ENCODE measurements around the gene CAMK1D. TPM values are rescaled to one million over a fixed set of nuclear protein-coding genes. Genes with fewer than 3 reads are reported as not detected.

The CAMK1D gene
- total and polyA plus RNA-seq, 11 donors: 1.4 to 16.0 (median 2.5) TPM

DNA sequence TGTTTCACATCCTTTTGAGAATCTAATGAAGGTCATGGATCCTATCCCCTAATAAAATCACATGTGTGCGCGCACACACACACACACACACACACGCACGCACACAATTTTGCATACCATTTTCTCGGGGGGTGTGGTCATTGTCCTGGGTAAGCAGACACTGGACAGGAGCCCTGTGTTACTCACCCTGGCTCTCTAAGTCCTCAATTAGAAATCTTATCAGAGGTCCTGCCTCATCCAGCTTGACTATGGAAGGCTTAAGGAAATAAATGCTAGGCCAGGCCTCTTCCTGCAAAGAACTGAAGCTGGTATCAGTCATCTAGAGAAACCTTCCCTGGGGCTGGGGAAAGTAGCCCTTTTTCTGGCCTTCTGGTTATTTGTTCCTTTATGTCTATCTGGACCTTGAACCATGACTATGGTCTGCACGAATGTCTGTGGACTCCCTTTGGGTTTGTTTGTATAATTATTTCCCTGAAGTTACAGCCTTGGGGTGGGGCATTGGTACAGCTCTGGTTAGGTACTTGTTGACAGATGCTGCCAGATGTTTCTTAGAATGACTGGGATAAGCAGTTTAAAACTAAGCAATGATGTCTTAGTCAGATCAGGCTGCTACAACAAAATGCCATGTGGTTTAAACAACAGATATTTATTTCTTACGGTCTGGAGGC is 443.7 kb downstream of the CAMK1D start:
- peaks cover 0 to 3% (median 0%) of the 10 kb centered on the region in 12 donors for H3K4me1 ChIP-seq
- TF ChIP-seq, protein P1, sequence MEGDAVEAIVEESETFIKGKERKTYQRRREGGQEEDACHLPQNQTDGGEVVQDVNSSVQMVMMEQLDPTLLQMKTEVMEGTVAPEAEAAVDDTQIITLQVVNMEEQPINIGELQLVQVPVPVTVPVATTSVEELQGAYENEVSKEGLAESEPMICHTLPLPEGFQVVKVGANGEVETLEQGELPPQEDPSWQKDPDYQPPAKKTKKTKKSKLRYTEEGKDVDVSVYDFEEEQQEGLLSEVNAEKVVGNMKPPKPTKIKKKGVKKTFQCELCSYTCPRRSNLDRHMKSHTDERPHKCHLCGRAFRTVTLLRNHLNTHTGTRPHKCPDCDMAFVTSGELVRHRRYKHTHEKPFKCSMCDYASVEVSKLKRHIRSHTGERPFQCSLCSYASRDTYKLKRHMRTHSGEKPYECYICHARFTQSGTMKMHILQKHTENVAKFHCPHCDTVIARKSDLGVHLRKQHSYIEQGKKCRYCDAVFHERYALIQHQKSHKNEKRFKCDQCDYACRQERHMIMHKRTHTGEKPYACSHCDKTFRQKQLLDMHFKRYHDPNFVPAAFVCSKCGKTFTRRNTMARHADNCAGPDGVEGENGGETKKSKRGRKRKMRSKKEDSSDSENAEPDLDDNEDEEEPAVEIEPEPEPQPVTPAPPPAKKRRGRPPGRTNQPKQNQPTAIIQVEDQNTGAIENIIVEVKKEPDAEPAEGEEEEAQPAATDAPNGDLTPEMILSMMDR (IDR thresholded peaks at IDR 0.05): no peak
- no peak for TF ChIP-seq POLR2A (IDR thresholded peaks at IDR 0.05)
- no peak overlapping the region for H3K27ac ChIP-seq
- H3K27me3 ChIP-seq: no peaks in the 10 kb centered on the region
- ATAC-seq (no peak), DNase-seq (no peak)
- H3K4me3 ChIP-seq: no peak overlapping the region
- 83 to 88% (median 86%) methylated on average over 7 of the region's 7 CpGs for WGBS, 4 donors
- peaks cover 0 to 6% (median 0%) of the 10 kb centered on the region in 12 donors for H3K9me3 ChIP-seq
- intact Hi-C loops (cut with DNase I): no loop called here
- H3K36me3 ChIP-seq: peaks cover 0 to 9% (median 0%) of the 10 kb centered on the region in 9 donors

DNA sequence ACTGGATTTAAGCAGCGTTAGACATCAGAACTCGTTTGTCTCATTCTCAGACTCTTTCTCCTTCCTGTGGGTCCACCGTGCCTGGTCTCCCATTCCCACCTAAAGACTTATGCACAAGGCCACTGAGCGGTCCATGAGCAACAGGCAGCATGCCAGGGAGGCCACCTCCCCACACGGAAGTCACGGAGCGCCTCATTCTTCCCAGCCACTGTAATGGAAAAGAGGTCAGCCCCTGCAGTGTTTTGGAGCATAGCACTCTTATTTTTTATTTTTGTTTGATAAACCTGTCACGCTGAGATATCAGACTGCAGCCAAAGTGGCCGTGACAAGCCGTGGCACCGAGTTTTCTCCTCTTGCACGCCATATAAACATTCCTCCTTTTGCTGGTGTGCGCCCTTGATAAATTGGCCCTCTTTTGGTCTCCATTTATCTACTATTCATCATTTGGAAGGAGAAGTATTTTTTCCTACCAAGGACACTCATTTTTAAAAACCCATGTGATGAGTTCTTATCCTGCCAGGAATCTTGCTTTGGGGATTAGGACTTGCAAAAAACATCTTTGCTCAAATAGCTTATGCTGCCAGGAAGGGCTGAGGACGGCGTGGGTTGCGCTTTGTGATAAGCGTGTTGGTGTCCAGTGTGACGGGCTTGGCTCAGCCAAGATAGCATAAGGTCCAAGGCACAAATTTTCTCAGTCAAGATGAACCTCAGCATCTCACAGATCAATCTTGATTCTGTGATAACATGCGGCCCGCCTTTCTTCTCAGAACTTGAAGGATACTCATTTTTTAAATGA is 446.2 kb downstream of the CAMK1D start:
- DNase-seq (no peak), ATAC-seq (no peak)
- Histone ChIP-seq H3K4me3 (no peak overlapping the region), H3K9me3 (peaks cover 0 to 6% (median 0%) of the 10 kb centered on the region in 12 donors), H3K27me3 (no peaks in the 10 kb centered on the region), H3K27ac (no peak overlapping the region), H3K36me3 (peaks cover 0 to 9% (median 0%) of the 10 kb centered on the region in 9 donors), H3K4me1 (peaks cover 0 to 3% (median 0%) of the 10 kb centered on the region in 12 donors)
- TF ChIP-seq POLR2A (IDR thresholded peaks at IDR 0.05): no peak
- TF ChIP-seq, protein P1 (IDR thresholded peaks at IDR 0.05): no peak
- WGBS, 4 donors: 75 to 81% (median 79%) methylated on average over 19 to 20 of the region's 20 CpGs
- intact Hi-C loops (cut with DNase I): no loop called here

DNA sequence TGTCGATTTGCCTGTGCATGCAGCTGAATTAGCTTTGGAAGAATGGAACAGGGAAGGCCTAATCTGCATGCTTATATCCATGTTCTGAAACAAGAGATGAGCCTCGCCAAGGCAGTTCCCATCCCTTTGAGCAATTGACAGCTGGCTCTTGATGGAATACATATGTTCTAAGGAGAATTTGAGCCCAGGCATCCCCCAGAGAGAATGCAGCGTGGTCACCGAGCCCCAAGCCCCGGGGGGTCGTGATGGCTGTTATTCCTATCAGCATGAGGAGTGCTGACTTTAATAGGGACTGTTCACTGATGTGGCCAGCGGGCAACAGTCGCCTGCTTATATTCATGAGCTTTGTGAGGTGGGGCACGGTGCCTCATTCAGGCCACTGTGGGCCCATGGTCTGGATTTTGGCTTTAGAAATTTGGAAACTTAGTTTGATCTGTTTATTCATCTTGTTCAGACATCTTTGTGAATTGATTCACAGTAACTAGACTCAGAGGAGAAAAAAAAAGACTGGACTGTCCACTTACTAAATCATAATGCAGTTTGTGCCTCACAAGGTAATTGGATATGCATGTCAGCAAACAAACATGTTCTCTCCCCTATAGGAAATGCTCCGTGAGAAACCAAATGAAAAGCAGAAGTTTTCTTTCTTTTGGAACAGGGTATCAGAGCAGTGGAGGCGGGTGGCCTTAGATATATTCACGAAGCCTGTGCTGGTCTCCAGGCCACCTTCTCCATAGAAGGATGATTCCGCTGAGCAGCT is 447.2 kb downstream of the CAMK1D start:
- intact Hi-C loops (cut with DNase I): no loop called here
- Histone ChIP-seq H3K27me3 (no peaks in the 10 kb centered on the region), H3K4me1 (peaks cover 0 to 3% (median 0%) of the 10 kb centered on the region in 12 donors), H3K27ac (no peak overlapping the region), H3K4me3 (no peak overlapping the region), H3K36me3 (peaks cover 0 to 5% (median 0%) of the 10 kb centered on the region in 9 donors), H3K9me3 (peaks cover 0 to 5% (median 0%) of the 10 kb centered on the region in 12 donors)
- TF ChIP-seq, protein P1 (IDR thresholded peaks at IDR 0.05): no peak
- no peak for TF ChIP-seq POLR2A (IDR thresholded peaks at IDR 0.05)
- DNase-seq (no peak), ATAC-seq (no peak)
- WGBS, 4 donors: 74 to 81% (median 80%) methylated on average over 13 of the region's 13 CpGs

Measured in heart left ventricle (tissue), 16 donors.